H9 (cell line): ENCODE data around the gene SCFD2. TPM values are rescaled to one million over a fixed set of nuclear protein-coding genes. Genes with fewer than 3 reads are reported as not detected.

ENCODE experiments used
- DNase-seq: peaks from one replicate; pipeline ENCODE4 v3.0.0-alpha.2; 2017
- H2AFZ ChIP-seq: one replicate; pipeline ENCODE4 v1.6.1; 2013; ENCODE audit warnings: mild to moderate bottlenecking, low read length, control low read depth, moderate library complexity
- H2AK5ac ChIP-seq: 2 replicates; pipeline ENCODE4 v1.6.1; 2013; ENCODE audit warnings: low read length, control low read depth, mixed read lengths; ENCODE audit not compliant: insufficient read length
- H2BK120ac ChIP-seq: one replicate; pipeline ENCODE4 v1.6.1; 2013; ENCODE audit warnings: low read depth, mild to moderate bottlenecking, low read length, control low read depth, inconsistent platforms; ENCODE audit not compliant: poor library complexity, severe bottlenecking
- H2BK12ac ChIP-seq: 2 replicates; pipeline ENCODE4 v1.6.1; 2013; ENCODE audit warnings: low read length, control low read depth, mixed read lengths, low read depth; ENCODE audit not compliant: insufficient read length
- H2BK15ac ChIP-seq: 2 replicates; pipeline ENCODE4 v1.6.1; 2013; ENCODE audit warnings: low read depth, low read length, control low read depth
- H2BK20ac ChIP-seq: one replicate; pipeline ENCODE4 v1.6.1; 2013; ENCODE audit warnings: low read depth, mild to moderate bottlenecking, low read length, control low read depth, inconsistent platforms; ENCODE audit not compliant: poor library complexity, severe bottlenecking
- H2BK5ac ChIP-seq: 2 replicates; pipeline ENCODE4 v1.6.1; 2013; ENCODE audit warnings: low read length, control low read depth, mixed read lengths; ENCODE audit not compliant: insufficient read length
- H3K14ac ChIP-seq: 2 replicates; pipeline ENCODE4 v1.6.1; 2013; ENCODE audit warnings: low read length, control low read depth; ENCODE audit not compliant: insufficient read depth
- H3K18ac ChIP-seq: 2 replicates; pipeline ENCODE4 v1.6.1; 2013; ENCODE audit warnings: low read depth, mild to moderate bottlenecking, mixed read lengths, low read length, control low read depth; ENCODE audit not compliant: insufficient read length
- H3K23ac ChIP-seq: 2 replicates; pipeline ENCODE4 v1.6.1; 2013; ENCODE audit warnings: low read length, control low read depth, mixed read lengths, low read depth; ENCODE audit not compliant: insufficient read length
- H3K23me2 ChIP-seq: 2 replicates; pipeline ENCODE4 v1.6.1; 2013; ENCODE audit warnings: low read depth, mild to moderate bottlenecking, mixed read lengths, low read length, control low read depth; ENCODE audit not compliant: insufficient read length, poor library complexity, severe bottlenecking
- H3K27ac ChIP-seq: 2 replicates; pipeline ENCODE4 v1.5.1; 2013; ENCODE audit warnings: low read length, control low read depth, mixed read lengths, low read depth; ENCODE audit not compliant: insufficient read length
- H3K27me3 ChIP-seq: 2 replicates; pipeline ENCODE4 v1.6.1; 2013; ENCODE audit warnings: low read length, control low read depth, inconsistent platforms; ENCODE audit not compliant: insufficient read depth
- H3K4ac ChIP-seq: 2 replicates; pipeline ENCODE4 v1.6.1; 2013; ENCODE audit warnings: low read depth, mild to moderate bottlenecking, control low read depth, inconsistent platforms, low read length, moderate library complexity
- H3K4me1 ChIP-seq: 2 replicates; pipeline ENCODE4 v1.6.1; 2013; ENCODE audit warnings: low read length, control low read depth, inconsistent platforms; ENCODE audit not compliant: insufficient read depth
- H3K4me2 ChIP-seq: 2 replicates; pipeline ENCODE4 v1.6.1; 2013; ENCODE audit warnings: low read length, control low read depth, mixed read lengths; ENCODE audit not compliant: insufficient read length, insufficient read depth
- H3K56ac ChIP-seq: 2 replicates; pipeline ENCODE4 v1.6.1; 2013; ENCODE audit warnings: low read depth, mild to moderate bottlenecking, mixed read lengths, low read length, control low read depth; ENCODE audit not compliant: insufficient read length
- H3K79me1 ChIP-seq: 2 replicates; pipeline ENCODE4 v1.6.1; 2013; ENCODE audit warnings: low read depth, mild to moderate bottlenecking, moderate library complexity, low read length, control low read depth, inconsistent platforms; ENCODE audit not compliant: insufficient read depth, poor library complexity, severe bottlenecking
- H3K79me2 ChIP-seq: 2 replicates; pipeline ENCODE4 v1.6.1; 2013; ENCODE audit warnings: low read length, control low read depth, inconsistent platforms; ENCODE audit not compliant: insufficient read depth
- H3K9ac ChIP-seq: 2 replicates; pipeline ENCODE4 v1.6.1; 2013; ENCODE audit warnings: low read length, control low read depth, mixed read lengths; ENCODE audit not compliant: insufficient read length; ENCODE audit errors: extremely low read depth
- H3K9me3 ChIP-seq: one replicate; pipeline ENCODE4 v1.6.1; 2013; ENCODE audit warnings: low read depth, low read length, inconsistent platforms; ENCODE audit not compliant: control insufficient read depth
- H3T11ph ChIP-seq: one replicate; pipeline ENCODE4 v1.6.1; 2013; ENCODE audit warnings: mild to moderate bottlenecking, low read length, control low read depth, inconsistent platforms
- H4K20me1 ChIP-seq: one replicate; pipeline ENCODE4 v1.6.1; 2013; ENCODE audit not compliant: control insufficient read depth, insufficient read length, insufficient read depth
- H4K5ac ChIP-seq: 2 replicates; pipeline ENCODE4 v1.6.1; 2013; ENCODE audit warnings: low read depth, mild to moderate bottlenecking, mixed read lengths, low read length, control low read depth; ENCODE audit not compliant: insufficient read length
- H4K8ac ChIP-seq: replicated peaks from 2 replicates; pipeline ENCODE4 v1.6.1; 2013; ENCODE audit warnings: low read length, control low read depth, mixed read lengths, low read depth; ENCODE audit not compliant: insufficient read length
- H4K91ac ChIP-seq: 2 replicates; pipeline ENCODE4 v1.6.1; 2013; ENCODE audit warnings: low read depth, mild to moderate bottlenecking, moderate library complexity, mixed read lengths, low read length, control low read depth; ENCODE audit not compliant: insufficient read length
- H3K27ac Mint-ChIP-seq, 3 experiments: 2 replicates in 2 of 3; 3 replicates in 1 of 3; pipeline ENCODE4 v1.8.0; 2020 to 2021; ENCODE audit warnings: mixed read lengths in 3 of 3, mild to moderate bottlenecking in 1 of 3, moderate library complexity in 1 of 3
- H3K27me3 Mint-ChIP-seq: 2 replicates; pipeline ENCODE4 v1.8.0; 2021; ENCODE audit warnings: low read depth, mild to moderate bottlenecking, moderate library complexity, mixed read lengths
- H3K36me3 Mint-ChIP-seq, 3 experiments: 2 replicates in 2 of 3; 3 replicates in 1 of 3; pipeline ENCODE4 v1.8.0; 2020 to 2021; ENCODE audit warnings: low read depth in 3 of 3, mixed read lengths in 3 of 3; ENCODE audit not compliant: insufficient read depth in 1 of 3
- H3K4me1 Mint-ChIP-seq, 2 experiments: 2 replicates each; pipeline ENCODE4 v1.8.0; 2020; ENCODE audit warnings: mixed read lengths in 2 of 2
- H3K4me3 Mint-ChIP-seq, 2 experiments: 2 replicates in 1 of 2; 3 replicates in 1 of 2; pipeline ENCODE4 v1.8.0; 2020 to 2021; ENCODE audit warnings: mild to moderate bottlenecking in 2 of 2, mixed read lengths in 2 of 2, moderate library complexity in 1 of 2
- H3K9me3 Mint-ChIP-seq, 2 experiments: 2 replicates in 1 of 2; 3 replicates in 1 of 2; pipeline ENCODE4 v1.8.0; 2020; ENCODE audit warnings: mild to moderate bottlenecking in 2 of 2, mixed read lengths in 2 of 2, moderate library complexity in 1 of 2
- CTCF ChIP-seq: fragments of 200-600 bp; sonication (generic); conservative IDR thresholded peaks from 3 replicates; pipeline ENCODE4 v1.8.0; 2021; ENCODE audit warnings: antibody characterized with exemption, mild to moderate bottlenecking
- WGBS: extraction: QIAGEN DNeasy Blood & Tissue Kit; methylation state at CpG from one replicate; pipeline ENCODE4 v1.1.7; 2013; ENCODE audit warnings: missing lambda C conversion rate, low lambda C conversion rate, mixed read lengths; ENCODE audit not compliant: insufficient read length; ENCODE audit errors: extremely low coverage; 5-methylcytosine and 5-hydroxymethylcytosine counted together
- total RNA-seq: library from RNA; stranded (reverse); gene quantifications from 2 replicates; pipeline ENCODE4 v1.2.1, GENCODE V29; 2021

SCFD2 gene
- total RNA-seq, 1 experiment from 2014 or later = 10.1 TPM

- H3K14ac ChIP-seq = no peak overlapping the region
- no peaks in the 10 kb centered on the region for H3K23me2 ChIP-seq
- no peak overlapping the region for H2BK120ac ChIP-seq
- TF ChIP-seq CTCF = no peak
- H4K91ac ChIP-seq = no peak overlapping the region
- H2AFZ ChIP-seq = no peak overlapping the region
- H4K20me1 ChIP-seq = no peaks in the 10 kb centered on the region
- no peak overlapping the region for H3K4ac ChIP-seq
- no peak overlapping the region for H2BK20ac ChIP-seq
- peaks cover 20 to 23% of the 10 kb centered on the region in 2 experiments for H3K4me1 Mint-ChIP-seq
- H3K79me1 ChIP-seq = no peaks in the 10 kb centered on the region
- no peak overlapping the region for H4K5ac ChIP-seq
- no peaks in the 10 kb centered on the region for H3K9me3 ChIP-seq
- no peaks in the 10 kb centered on the region for H3K9me3 Mint-ChIP-seq
- no peak overlapping the region for H4K8ac ChIP-seq
- no peaks in the 10 kb centered on the region for H3K27me3 ChIP-seq
- H3T11ph ChIP-seq = no peak overlapping the region
- H2BK15ac ChIP-seq = no peak overlapping the region
- no peak overlapping the region for H3K56ac ChIP-seq
- H2BK5ac ChIP-seq = no peak overlapping the region
- no peak overlapping the region for H3K27ac Mint-ChIP-seq
- H3K23ac ChIP-seq = no peak overlapping the region
- no peak overlapping the region for H3K27ac ChIP-seq
- H2BK12ac ChIP-seq = no peak overlapping the region
- H3K36me3 Mint-ChIP-seq = no peaks in the 10 kb centered on the region
- whole genome bisulfite sequencing = no CpG with 5 or more reads among the region's 6 CpGs
- H3K27me3 Mint-ChIP-seq = peaks cover 4% of the 10 kb centered on the region
- H3K4me1 ChIP-seq = no peaks in the 10 kb centered on the region; the same call in 1 of the 2 replicates
- no peak for DNase-seq
- no peak overlapping the region for H3K18ac ChIP-seq
- H3K4me2 ChIP-seq = no peak overlapping the region
- no peaks in the 10 kb centered on the region; the same call in 1 of the 2 replicates for H3K79me2 ChIP-seq
- no peak overlapping the region for H3K4me3 Mint-ChIP-seq
- H3K9ac ChIP-seq = no peak overlapping the region
- no peak overlapping the region for H2AK5ac ChIP-seq
Measured at GRCh38 chr4:52848254-52848653, 517.6 kb downstream of the SCFD2 start.
